T-helper 9 cell (primary cell): ENCODE results near the gene HLCS.
"Not testable (repeated sequence)": the region's sequence is repeated elsewhere in the genome, so short reads cannot be mapped to it uniquely, and the experiment has no call there.

ENCODE experiments used
- DNase-seq: peaks from one replicate; pipeline ENCODE4 v3.0.0-alpha.2; 2020

Gene HLCS

GRCh38 chr21:36955783-36956182 is 10.7 kb downstream of the HLCS start:
- DNase-seq = no peak

DNA sequence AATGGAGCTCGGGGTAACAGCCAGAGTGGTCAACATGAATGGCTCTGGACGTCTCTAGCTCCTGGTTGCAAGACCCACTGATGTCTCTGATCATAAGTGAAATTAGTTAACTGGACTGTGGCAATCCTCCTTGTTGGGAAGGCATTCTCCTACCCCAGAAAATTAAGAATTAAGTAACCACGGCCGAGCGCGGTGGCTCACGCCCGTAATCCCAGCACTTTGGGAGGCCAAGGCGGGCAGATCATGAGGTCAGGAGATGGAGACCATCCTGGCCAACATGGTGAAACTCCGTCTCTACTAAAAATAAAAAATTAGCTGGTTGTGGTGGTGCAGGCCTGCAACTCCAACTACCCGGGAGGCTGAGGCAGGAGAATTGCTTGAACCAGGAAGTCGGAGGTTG is 14.1 kb downstream of the HLCS start:
- not testable (repeated sequence) for DNase-seq

DNA sequence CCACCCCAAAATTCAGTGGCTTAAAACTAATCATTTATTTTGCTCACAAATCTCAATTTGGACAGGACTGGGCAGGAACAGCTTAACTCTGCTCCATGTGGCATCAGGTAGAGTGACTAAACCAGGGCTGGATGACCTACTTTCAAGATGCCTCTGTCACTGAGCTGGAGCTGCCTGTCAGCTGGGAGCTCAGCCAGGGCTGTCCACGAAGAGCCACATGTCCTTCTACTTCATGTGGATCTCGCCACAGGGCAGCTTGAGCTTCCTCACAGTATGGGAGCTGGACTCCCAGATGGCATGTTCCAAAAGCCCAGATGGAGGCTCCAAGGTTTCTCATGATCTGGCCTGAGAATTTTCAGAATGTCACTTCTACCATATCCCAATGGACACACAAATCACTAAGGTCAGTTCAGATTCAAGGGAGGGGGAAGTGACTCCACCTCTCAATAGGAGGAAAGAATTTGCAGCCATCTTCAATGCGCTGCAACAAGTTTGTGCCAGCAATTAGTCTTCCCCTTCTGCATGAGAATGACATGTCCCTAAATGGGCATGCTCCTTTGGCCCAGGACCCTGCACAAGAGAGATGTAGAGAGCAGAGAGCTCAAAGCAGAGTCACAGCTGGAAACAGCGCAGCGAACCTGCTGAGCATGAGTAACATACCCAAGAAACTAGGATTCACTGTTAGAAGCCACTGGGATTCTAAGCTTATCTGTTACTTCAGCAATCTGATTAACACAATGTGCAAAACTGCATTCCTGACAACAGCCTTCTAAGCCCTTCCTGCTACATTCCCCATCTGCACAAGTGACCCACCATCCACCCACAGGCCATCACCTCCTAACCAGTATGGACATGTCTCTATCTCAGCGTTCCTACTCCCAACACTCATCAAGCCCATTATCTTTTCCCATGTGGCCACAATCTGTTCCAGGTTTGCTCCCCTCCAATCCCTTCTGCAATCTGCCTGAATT is 17.0 kb downstream of the HLCS start:
- DNase-seq = no peak

- DNase-seq = no peak
These were observed 17.8 kb downstream of the HLCS start for GRCh38 chr21:36948686-36949085.

- no peak for DNase-seq
These were observed 19.5 kb downstream of the HLCS start for GRCh38 chr21:36946949-36947356.

- no peak for DNase-seq
These were observed 20.9 kb downstream of the HLCS start for GRCh38 chr21:36945496-36946138.

DNA sequence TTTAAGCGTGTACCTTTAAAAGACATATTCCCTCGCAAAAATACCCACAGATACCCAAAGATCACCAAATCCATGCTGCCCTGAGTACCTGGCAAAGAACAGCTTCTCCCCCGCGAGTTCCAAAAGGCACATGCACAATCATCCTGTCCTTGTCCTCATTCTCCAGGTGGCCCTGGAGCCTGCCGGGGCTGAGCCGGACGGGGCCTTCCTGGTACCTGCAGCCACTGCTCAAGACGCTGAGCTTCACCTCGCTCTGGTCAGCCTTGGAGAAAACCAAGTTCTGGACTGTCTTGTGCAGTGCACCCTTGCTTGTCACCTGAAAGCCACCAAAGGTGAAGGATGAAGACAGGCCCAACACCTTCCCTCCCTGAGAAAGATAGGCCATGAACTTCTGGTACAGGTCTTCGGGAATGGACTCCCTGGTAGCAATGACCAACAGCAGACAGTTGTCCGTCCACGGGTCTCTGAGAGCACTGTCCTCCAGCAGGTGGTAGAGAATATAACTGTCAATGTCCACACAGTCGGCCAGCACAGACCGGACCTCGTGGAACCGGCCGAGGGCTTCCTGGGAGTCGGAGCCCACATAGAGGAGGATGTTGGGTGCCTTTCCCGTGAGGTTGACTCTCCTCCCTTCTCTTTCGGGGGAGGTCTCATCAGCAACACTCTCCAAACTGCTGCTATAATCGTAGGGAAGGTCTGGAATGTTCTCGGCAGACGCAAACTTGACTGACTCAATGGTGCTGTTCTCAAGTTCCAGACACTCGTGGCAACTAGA is 29.9 kb downstream of the HLCS start:
- DNase-seq = no peak

DNA sequence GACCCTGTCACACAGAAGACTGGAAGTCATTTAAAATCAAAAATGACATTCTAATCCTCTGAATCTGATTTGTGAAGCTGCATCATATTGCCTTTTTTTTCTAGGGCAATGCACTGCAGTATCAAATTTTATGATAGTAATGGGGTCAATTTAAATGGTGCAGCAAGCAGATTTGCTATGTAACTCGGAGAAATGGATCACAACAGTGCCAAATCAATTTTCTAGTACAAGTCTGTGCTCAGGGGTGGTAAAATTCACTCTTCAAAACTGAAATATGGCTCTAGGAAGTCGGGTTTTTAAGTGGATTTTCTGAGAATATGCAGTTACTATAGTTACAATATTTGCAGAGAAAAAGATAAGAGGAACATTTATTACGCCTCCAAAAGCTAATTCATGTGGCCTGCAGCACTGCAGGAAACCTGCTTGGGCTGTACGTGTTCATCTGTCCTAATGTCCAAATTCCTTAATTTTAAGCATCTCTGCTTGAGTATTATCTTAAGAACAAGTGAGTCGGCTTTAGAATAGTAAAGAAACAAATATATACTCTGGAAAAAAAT is 31.5 kb downstream of the HLCS start:
- no peak for DNase-seq

DNA sequence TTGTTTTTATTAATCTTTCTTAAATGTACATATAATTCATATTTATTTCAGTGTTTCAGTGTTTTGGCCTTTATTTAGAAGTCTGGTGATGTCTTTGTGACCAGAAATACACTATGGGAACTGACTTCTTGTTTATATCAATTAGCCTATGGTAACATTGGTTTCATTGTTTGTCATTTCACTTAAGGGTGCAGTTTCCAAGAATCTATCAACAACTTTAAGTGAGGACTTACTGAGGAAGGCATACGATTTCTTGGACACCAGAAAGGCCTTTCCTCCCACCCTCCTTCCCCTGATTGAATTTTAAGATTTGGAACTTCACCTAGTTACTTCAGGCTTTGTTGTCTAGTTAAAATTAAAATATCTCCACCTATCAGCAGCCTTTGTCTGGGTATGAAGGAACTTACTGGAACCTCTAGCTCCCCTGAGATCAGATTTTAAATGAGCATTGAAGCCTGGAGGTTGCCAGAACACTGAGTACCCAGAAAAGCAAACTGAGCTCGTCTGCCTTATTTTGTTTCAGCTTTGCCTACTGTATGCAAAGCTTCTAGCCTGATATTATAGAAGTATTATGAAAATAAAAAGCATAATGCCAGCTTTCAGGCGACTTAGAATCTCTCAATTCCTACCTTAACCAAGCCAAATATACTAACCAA is 34.2 kb downstream of the HLCS start:
- no peak for DNase-seq

GRCh38 chr21:36929622-36930021 is 36.8 kb downstream of the HLCS start:
- DNase-seq = no peak

GRCh38 chr21:36928960-36929359 is 37.5 kb downstream of the HLCS start:
- no peak for DNase-seq

- DNase-seq = peak; percentile 59
These were observed 38.8 kb downstream of the HLCS start for GRCh38 chr21:36927719-36928117.

- DNase-seq = no peak
These were observed 39.3 kb downstream of the HLCS start for GRCh38 chr21:36926989-36927718.

- no peak for DNase-seq
These were observed 43.2 kb downstream of the HLCS start for GRCh38 chr21:36923270-36923669.

DNA sequence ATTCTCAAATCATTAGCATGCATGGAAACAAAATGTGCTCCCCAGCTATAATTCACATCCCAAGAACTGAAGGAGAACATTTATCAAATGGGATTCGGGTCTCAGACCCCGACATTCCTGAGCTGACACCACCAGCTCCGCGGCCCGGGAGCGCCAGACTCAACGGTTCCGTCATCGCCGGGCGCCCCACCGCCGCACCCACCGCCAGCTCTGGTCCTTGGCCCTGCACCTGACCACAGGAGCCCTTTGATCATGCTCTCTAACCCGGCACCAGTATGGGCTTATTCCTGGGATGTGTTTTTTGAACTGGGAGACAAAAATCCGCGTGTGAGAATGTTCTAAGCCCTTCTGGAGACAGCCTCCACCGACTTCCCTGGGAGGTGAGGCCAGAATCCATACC is 43.6 kb downstream of the HLCS start:
- DNase-seq = no peak

DNA sequence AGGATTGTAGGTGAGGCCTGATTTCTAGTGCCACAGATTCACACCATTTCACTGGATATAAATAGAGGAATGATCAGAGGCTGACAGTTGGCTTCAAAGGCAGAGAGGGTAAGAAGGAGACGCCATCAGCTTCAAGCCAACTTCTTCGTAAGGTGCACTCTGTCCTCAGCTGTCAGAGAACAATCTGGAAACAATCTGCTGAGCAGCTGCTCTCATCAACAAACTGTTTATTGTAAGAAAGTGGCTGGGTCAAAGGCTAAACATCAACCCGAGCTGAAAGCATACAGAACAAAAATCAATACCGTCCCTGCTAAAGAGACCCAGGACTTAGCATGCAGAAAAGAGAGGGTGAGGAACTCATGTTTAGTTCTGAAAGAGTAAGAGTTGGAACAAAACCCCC is 48.2 kb downstream of the HLCS start:
- no peak for DNase-seq

GRCh38 chr21:36917471-36918158 is 48.9 kb downstream of the HLCS start:
- no peak for DNase-seq

- no peak for DNase-seq
These were observed 49.8 kb downstream of the HLCS start for GRCh38 chr21:36916718-36917117.

DNA sequence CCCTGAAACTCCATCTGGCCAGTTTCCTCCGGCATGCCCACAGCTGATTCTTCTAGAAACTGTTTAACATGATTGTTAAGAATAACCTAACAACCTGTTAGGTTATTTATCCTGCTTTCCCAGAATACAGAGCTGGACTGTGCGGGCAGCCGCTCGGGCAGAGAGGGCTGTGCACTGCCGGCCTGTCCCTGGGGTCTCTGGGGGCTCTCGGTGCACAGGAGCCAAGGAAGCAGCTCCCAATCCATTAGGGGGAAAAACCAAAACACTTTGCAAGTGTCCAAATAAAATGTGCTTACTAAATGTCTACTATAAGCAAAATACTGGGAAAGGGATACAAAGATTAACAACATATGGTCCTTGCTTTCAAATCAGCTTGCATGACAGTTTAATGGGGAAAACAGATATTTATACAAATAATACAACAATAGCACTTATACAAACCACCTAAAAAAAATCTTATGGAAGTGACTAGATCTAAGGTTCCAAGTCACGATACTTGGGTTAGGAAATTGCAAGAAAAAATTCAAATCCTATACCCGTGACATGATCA is 50.7 kb downstream of the HLCS start:
- DNase-seq = no peak

DNA sequence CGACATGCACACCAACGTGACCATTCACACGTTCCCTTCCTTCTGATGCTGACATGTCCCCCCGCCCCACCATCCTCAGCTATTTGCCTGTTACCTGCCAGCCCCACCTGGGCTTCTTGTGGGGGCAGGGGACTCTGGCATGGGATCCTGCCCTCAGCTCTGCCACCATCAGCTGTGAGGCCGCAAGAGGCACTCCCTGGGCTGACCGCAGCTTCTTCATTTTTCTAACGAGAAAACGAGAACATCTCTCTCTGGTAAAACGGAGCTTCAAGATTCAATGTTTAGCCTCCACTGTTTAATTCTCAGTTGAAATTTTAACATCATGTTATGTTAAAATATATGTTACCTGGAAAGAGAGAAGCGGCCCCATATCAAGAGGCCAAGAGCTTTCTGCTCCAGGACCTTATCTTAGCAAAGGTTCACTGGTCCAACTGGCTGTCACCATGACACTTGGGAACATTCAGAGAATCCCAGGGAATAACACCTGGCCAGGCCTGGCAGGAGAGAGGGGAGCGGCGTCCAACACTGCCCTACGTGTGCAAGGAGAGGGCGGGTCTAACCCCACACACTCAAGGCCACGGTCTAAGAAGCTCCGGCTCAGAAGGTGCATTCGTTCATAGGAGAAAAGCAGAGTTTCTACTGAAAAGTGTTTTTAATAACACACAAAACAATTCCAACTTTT is 51.3 kb downstream of the HLCS start:
- no peak for DNase-seq
